ENCODE measurements around the gene TBCA.

- TF ChIP-seq CTCF (IDR thresholded peaks at IDR 0.05 in 2 of 3, conservative IDR thresholded peaks at IDR 0.05 in 1 of 3; ENCODE audit: borderline replicate concordance in 1 of 3, insufficient read depth in 1 of 3, low read depth in 2 of 3, low read length in 2 of 3) (no peak), JUND (IDR thresholded peaks at IDR 0.05) (no peak), EZH2phosphoT487 (IDR thresholded peaks at IDR 0.05; ENCODE audit: borderline replicate concordance) (no peak), ZBTB33 (IDR thresholded peaks at IDR 0.05; ENCODE audit: extremely low read depth, insufficient replicate concordance, low read length) (no peak), SIN3A (IDR thresholded peaks at IDR 0.05; ENCODE audit: low read depth) (no peak), ZNF274 (IDR thresholded peaks at IDR 0.05; ENCODE audit: low read depth, low read length) (no peak), SP1 (IDR thresholded peaks at IDR 0.05; ENCODE audit: low read depth) (no peak), EZH2 (IDR thresholded peaks at IDR 0.05) (no peak)
These were observed 124.8 kb downstream of the TBCA start for GRCh38 chr5:77651343-77651742.

Data from HCT116 (cell line).